Immature natural killer cell (primary cell): ENCODE results near the gene GSTT4. TPM values are rescaled to one million over a fixed set of nuclear protein-coding genes. Genes with fewer than 3 reads are reported as not detected.

Experiments used
- DNase-seq, 3 donors: peaks; one replicate each; pipeline ENCODE4 v3.0.0; 2022; ENCODE audit warnings: mixed read lengths in 1 of 3
- H3K27ac Mint-ChIP-seq, 6 donors: one replicate each; pipeline ENCODE4 v1.8.0; 2020; ENCODE audit warnings: mixed read lengths in 6 of 6, mild to moderate bottlenecking in 5 of 6, inconsistent platforms in 4 of 6, moderate library complexity in 3 of 6
- H3K27me3 Mint-ChIP-seq, 3 donors: one replicate each; pipeline ENCODE4 v1.8.0; 2020 to 2021; ENCODE audit warnings: low read depth in 3 of 3, mild to moderate bottlenecking in 3 of 3, mixed read lengths in 3 of 3, moderate library complexity in 3 of 3, inconsistent platforms in 1 of 3
- H3K36me3 Mint-ChIP-seq, 3 donors: one replicate each; pipeline ENCODE4 v1.8.0; 2020; ENCODE audit warnings: mixed read lengths in 3 of 3, inconsistent platforms in 2 of 3, mild to moderate bottlenecking in 2 of 3
- H3K4me1 Mint-ChIP-seq, 2 donors: one replicate each; pipeline ENCODE4 v1.8.0; 2020; ENCODE audit warnings: inconsistent platforms in 2 of 2, mild to moderate bottlenecking in 2 of 2, mixed read lengths in 2 of 2, moderate library complexity in 1 of 2
- H3K4me3 Mint-ChIP-seq, 5 donors: one replicate each; pipeline ENCODE4 v1.8.0; 2020; ENCODE audit warnings: mild to moderate bottlenecking in 5 of 5, mixed read lengths in 5 of 5, inconsistent platforms in 3 of 5, moderate library complexity in 3 of 5
- H3K9me3 Mint-ChIP-seq, 6 donors: one replicate each; pipeline ENCODE4 v1.8.0; 2020; ENCODE audit warnings: mild to moderate bottlenecking in 6 of 6, mixed read lengths in 6 of 6, inconsistent platforms in 4 of 6, moderate library complexity in 3 of 6
- polyA plus RNA-seq, 3 donors: library from polyadenylated mRNA; unstranded; fragments of 300-500 nt; fragmentation: Illumina TruSeq; gene quantifications; one replicate each; pipeline ENCODE4 v1.2.3, GENCODE V29; 2021

GSTT4 gene
- polyA plus RNA-seq, 3 donors from 2014 or later = not detected

DNA sequence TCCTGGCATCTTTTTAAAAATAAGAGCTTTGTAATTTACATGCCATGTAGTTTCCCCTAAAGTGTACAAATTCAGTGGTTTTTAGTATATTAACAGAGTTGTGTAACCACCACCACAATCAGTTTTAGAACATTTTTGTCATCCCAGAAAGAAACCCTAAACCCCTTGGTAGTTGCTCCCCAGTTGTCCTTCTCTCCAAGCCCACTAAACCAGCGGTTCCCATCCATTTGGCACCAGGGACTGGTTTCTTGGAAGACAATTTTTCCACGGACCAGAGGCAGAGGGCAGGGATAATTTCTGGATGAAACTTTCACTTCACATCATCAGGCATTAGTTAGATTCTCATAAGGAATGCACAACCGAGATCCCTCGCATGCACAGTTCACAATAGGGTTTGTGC is 28.5 kb upstream of the GSTT4 start:
- H3K27me3 Mint-ChIP-seq = no peaks in the 10 kb centered on the region
- H3K4me3 Mint-ChIP-seq = no peak overlapping the region
- peaks cover 3 to 11% of the 10 kb centered on the region in 2 donors for H3K4me1 Mint-ChIP-seq
- no peak for DNase-seq
- peaks cover 8 to 15% (median 12%) of the 10 kb centered on the region in 3 donors for H3K36me3 Mint-ChIP-seq
- H3K27ac Mint-ChIP-seq = peak overlapping the region in 1 of 6 donors; percentile 36
- no peaks in the 10 kb centered on the region for H3K9me3 Mint-ChIP-seq

DNA sequence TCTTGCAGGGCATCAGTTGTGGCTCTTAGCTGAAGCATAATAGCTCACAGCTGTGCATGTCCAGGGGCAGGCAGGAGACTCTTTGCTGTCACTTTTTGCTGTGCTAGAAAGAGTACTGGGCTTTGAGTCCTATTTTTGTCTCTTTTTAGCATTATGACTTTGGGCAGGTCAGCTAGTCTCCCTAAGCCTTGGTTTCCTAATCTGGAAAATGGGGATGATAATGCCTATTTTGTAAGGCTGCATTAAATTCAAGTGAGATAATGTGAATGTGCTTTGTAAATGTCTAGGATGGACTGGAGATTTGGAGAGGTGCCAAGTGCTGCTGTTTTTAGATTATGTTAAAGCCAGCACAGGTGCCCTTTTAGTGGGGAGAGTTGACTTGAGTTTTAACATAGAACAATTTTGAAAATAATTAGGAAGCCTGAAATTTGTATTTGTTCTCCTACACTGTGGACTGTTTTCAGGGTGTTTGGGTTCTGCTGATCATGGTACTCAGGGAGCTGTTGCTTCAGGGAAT is 25.0 kb upstream of the GSTT4 start:
- Mint-ChIP-seq H3K4me1 (peaks cover 9 to 21% of the 10 kb centered on the region in 2 donors), H3K27me3 (no peaks in the 10 kb centered on the region)

DNA sequence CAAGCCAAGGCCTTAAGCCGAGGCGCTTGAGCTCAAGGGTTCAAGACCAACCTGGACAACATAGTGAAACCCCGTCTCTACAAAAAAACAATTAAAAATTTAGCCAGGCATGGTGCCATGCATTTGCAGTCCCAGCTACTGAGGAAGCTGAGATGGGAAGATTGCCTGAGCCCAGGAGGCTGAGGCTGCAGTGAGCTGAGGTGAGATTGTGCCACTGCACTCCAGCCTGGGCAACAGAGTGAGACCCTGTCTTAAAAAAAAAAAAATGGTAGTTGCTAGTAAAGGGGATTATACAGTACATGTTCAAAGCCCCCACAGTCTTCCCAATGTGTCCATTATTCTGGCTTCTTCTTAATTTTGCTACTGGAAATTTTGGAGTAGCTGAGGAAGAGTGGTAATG is 24.1 kb upstream of the GSTT4 start:
- Mint-ChIP-seq H3K9me3 (peaks cover 0 to 1% (median 0%) of the 10 kb centered on the region in 6 donors), H3K27ac (no peak overlapping the region), H3K27me3 (no peaks in the 10 kb centered on the region), H3K36me3 (peaks cover 0 to 2% (median 0%) of the 10 kb centered on the region in 3 donors), H3K4me1 (peaks cover 10 to 20% of the 10 kb centered on the region in 2 donors), H3K4me3 (no peak overlapping the region)
- DNase-seq = no peak

More for the DNA sequence above, 25.0 kb upstream of the GSTT4 start:
- Mint-ChIP-seq H3K9me3 (no peaks in the 10 kb centered on the region), H3K36me3 (no peaks in the 10 kb centered on the region), H3K27ac (peak overlapping the region in 1 of 6 donors; percentile 34), H3K4me3 (no peak overlapping the region)
- no peak for DNase-seq

DNA sequence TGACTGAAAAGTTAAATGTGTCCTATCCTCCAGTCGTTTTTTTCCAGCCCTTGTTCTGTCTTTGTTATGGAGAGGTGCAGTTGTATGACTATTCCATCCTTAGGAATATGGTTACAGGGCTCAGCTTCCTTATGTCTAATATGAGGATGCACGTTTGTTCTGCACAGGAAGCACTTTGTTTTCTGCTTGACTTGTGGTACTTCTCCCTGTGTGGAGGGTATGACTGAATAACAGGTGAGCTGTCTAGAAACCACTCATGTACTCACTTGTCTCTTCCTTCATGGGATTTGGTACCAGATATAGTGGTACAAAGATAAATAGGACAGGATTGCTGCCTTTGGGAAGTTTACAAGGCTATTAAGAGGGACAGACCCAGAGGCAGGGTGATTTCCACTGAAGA is 23.3 kb upstream of the GSTT4 start:
- no peak for DNase-seq
- H3K36me3 Mint-ChIP-seq = peaks cover 0 to 4% (median 0%) of the 10 kb centered on the region in 3 donors
- H3K9me3 Mint-ChIP-seq = peaks cover 0 to 1% (median 0%) of the 10 kb centered on the region in 6 donors
- H3K4me1 Mint-ChIP-seq = peaks cover 11 to 28% of the 10 kb centered on the region in 2 donors
- H3K27me3 Mint-ChIP-seq = no peaks in the 10 kb centered on the region
- no peak overlapping the region for H3K4me3 Mint-ChIP-seq
- H3K27ac Mint-ChIP-seq = no peak overlapping the region

DNA sequence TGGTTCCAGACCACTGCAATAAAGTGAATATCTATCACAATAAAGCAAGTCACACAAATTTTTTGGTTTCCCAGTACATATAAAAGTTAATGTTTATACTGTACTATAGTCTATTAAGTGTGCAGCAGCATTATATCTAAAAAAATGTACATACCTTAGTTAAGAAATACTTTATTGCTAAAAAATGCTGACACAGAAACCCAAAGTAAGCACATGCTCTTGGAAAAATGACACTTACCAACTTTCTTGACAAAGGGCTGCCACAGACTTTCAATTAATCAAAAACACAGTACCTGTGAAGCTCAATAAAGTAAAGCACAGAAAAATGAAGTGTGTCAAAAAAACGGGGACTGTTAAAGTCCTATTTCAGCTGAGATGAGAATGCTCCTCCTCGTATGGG is 22.7 kb upstream of the GSTT4 start:
- no peak overlapping the region for H3K27ac Mint-ChIP-seq
- no peak for DNase-seq
- H3K4me1 Mint-ChIP-seq = peaks cover 14 to 34% of the 10 kb centered on the region in 2 donors
- no peak overlapping the region for H3K4me3 Mint-ChIP-seq
- peaks cover 0 to 1% (median 0%) of the 10 kb centered on the region in 6 donors for H3K9me3 Mint-ChIP-seq
- H3K27me3 Mint-ChIP-seq = no peaks in the 10 kb centered on the region
- peaks cover 0 to 4% (median 0%) of the 10 kb centered on the region in 3 donors for H3K36me3 Mint-ChIP-seq

DNA sequence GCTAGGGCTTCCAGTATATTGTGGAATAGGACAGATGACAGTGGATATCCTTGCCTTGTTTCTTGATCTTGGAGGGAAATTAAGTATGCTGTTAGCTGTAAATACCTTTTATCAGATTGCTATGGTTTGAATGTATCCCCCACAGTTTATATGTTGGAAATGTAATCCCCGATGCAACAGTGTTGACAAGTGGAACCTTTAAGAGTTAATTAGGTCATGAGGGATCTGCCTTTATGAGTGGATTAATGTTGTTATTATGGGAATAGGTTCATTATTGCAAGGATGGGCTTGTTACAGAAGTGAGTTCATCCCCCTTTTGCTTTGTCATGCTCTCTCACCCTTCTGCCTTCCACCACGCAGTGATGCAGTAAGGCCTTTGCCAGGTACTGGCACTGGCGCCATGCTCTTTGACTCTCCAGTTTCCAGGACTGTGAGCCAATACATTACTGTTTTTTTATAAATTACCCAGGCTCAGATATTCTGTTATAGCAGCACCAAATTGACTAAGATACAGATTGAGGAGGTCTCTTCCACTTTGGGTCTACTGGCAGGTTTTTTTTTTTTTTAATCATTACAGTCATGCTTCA is 22.2 kb upstream of the GSTT4 start:
- DNase-seq = no peak
- Mint-ChIP-seq H3K36me3 (peaks cover 0 to 4% (median 0%) of the 10 kb centered on the region in 3 donors), H3K9me3 (peaks cover 0 to 1% (median 0%) of the 10 kb centered on the region in 6 donors), H3K27ac (no peak overlapping the region), H3K4me1 (peaks cover 14 to 39% of the 10 kb centered on the region in 2 donors), H3K27me3 (no peaks in the 10 kb centered on the region), H3K4me3 (no peak overlapping the region)

DNA sequence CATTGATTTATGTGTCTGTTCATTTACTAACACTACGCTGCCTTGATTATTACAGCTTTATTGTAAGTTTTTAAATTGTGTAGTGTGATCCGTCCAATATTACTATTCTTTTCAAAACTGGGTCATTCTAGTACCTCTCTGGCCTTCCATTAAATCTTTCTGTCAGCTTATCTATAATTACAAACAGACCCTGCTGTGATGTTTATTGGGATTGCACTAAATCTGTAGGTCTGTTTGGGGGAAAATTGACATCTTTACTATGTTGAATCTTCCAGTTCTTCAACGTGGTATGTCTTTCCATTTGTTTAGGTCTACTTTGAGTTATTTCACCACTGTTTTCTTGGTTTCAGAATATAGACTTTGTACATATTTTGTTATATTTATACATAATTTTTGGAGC is 21.5 kb upstream of the GSTT4 start:
- peaks cover 0 to 1% (median 0%) of the 10 kb centered on the region in 6 donors for H3K9me3 Mint-ChIP-seq
- H3K27me3 Mint-ChIP-seq = no peaks in the 10 kb centered on the region
- DNase-seq = no peak
- peaks cover 0 to 4% (median 0%) of the 10 kb centered on the region in 3 donors for H3K36me3 Mint-ChIP-seq
- no peak overlapping the region for H3K27ac Mint-ChIP-seq
- peaks cover 14 to 43% of the 10 kb centered on the region in 2 donors for H3K4me1 Mint-ChIP-seq
- no peak overlapping the region for H3K4me3 Mint-ChIP-seq

DNA sequence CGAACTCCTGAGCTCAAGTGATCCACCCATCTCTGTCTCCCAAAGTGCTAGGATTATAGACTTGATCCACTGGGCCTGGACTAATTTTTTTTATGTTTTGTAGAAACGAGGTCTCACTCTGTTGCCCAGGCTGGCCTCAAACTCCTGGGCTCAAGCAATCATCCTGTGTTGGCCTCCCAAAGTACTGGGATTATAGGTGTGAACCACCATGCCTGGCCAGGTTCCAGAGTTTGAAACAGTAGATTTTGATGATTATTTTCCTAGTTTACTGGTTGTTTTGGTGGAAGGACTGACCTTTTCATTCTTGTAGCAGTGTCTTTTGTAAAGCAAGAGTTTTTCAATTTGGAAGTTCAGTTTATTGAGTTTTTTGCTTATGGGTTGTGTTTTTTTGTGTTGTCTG is 20.8 kb upstream of the GSTT4 start:
- peaks cover 0 to 4% (median 0%) of the 10 kb centered on the region in 3 donors for H3K36me3 Mint-ChIP-seq
- no peak for DNase-seq
- H3K27me3 Mint-ChIP-seq = no peaks in the 10 kb centered on the region
- H3K4me3 Mint-ChIP-seq = no peak overlapping the region
- H3K9me3 Mint-ChIP-seq = peaks cover 0 to 1% (median 0%) of the 10 kb centered on the region in 6 donors
- no peak overlapping the region for H3K27ac Mint-ChIP-seq
- peaks cover 14 to 43% of the 10 kb centered on the region in 2 donors for H3K4me1 Mint-ChIP-seq

DNA sequence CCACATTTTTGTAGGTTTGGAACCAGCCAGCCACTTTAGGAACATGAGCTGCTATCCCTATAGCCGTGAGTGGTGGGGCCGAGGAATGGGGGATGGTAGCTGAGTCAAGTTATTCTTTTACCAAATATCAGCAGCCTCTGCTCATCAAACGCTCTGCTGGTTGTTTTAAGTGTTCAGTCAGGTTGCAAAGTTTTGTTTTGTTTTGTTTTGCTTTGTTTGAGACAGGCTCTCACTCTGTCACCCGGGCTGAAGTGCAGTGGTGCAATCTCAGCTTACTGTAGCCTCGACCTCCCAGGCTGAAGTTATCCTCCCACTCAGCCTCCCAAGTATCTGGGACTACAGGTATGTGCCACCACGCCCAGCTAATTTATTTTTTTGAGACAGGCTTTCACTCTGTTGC is 20.2 kb upstream of the GSTT4 start:
- peaks cover 0 to 4% (median 0%) of the 10 kb centered on the region in 3 donors for H3K36me3 Mint-ChIP-seq
- H3K4me1 Mint-ChIP-seq = peaks cover 14 to 43% of the 10 kb centered on the region in 2 donors
- no peak overlapping the region for H3K27ac Mint-ChIP-seq
- DNase-seq = no peak
- no peak overlapping the region for H3K4me3 Mint-ChIP-seq
- H3K27me3 Mint-ChIP-seq = no peaks in the 10 kb centered on the region
- peaks cover 0 to 1% (median 0%) of the 10 kb centered on the region in 6 donors for H3K9me3 Mint-ChIP-seq

DNA sequence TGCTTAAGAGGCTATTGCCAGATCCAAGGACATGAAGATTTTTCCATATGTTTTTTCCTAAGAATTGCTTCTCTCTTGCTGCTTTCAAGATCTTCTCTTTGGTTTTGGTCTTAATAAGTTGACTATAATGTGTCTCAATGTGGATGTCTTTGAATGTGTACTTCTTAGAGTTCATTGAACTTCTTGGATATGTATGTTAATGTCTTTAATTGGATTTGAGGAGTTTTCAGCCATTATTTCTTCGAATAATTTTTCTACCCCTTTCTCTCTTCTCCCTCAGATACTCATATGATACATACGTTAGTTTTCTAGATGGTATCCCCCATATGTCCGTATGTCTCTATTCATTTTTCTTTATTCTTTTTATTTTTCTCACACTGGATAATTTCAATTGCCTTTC is 19.1 kb upstream of the GSTT4 start:
- Mint-ChIP-seq H3K36me3 (peaks cover 0 to 4% (median 0%) of the 10 kb centered on the region in 3 donors), H3K9me3 (peaks cover 0 to 1% (median 0%) of the 10 kb centered on the region in 6 donors), H3K27me3 (no peaks in the 10 kb centered on the region), H3K4me1 (peaks cover 12 to 43% of the 10 kb centered on the region in 2 donors), H3K27ac (no peak overlapping the region), H3K4me3 (no peak overlapping the region)
- DNase-seq = no peak

DNA sequence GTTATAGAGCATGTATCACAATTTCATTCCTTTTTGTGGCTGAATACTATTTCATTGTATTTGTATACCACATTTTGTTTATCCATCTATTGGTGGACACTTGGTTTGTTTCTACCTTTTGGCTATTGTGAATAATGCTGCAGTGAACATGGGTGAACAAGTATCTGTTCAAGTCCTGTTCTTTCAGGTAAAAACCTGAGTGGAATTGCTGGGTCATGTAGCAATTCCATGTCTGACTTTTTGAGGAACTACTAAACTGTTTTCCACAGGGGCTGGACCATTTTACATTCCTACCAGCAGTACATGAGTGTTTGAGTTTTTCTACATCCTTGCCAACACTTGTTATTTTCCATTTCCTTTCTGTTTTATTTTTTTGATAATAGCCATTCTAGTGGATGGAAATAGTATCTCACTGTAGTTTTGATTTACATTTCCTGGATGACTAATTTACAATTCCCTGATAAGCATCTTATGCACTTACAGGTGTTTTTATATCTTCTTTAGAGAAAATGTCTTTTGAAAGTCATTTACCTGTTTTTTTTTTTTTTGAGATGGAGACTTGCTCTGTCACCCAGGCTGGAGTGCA is 18.0 kb upstream of the GSTT4 start:
- H3K27ac Mint-ChIP-seq = no peak overlapping the region

DNA sequence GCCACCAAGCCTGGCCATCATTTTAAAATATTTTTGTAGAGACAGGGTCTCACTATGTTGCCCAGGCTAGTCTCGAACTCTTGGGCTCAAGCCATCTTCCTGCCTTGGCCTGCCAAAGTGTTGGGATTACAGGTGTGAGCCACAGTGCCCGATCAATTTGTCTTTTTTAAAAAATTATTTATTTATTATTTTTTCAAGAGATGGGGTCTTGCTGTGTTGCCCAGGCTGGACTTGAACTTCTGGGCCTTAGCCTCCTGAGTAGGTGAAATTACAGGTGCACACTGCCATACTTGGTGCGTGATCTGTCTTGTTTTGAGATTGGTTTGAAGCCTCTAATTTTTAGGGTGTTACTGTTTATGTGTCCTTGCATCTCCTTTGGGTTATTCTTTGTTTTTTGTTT is 16.1 kb upstream of the GSTT4 start:
- H3K27ac Mint-ChIP-seq = no peak overlapping the region
- peaks cover 0 to 1% (median 0%) of the 10 kb centered on the region in 6 donors for H3K9me3 Mint-ChIP-seq
- DNase-seq = no peak
- peaks cover 12 to 39% of the 10 kb centered on the region in 2 donors for H3K4me1 Mint-ChIP-seq
- peaks cover 4 to 8% (median 4%) of the 10 kb centered on the region in 3 donors for H3K36me3 Mint-ChIP-seq
- H3K4me3 Mint-ChIP-seq = no peak overlapping the region
- no peaks in the 10 kb centered on the region for H3K27me3 Mint-ChIP-seq

More for the DNA sequence above, 18.0 kb upstream of the GSTT4 start:
- H3K36me3 Mint-ChIP-seq = peaks cover 0 to 4% (median 0%) of the 10 kb centered on the region in 3 donors
- DNase-seq = no peak
- H3K4me1 Mint-ChIP-seq = peaks cover 15 to 43% of the 10 kb centered on the region in 2 donors
- H3K4me3 Mint-ChIP-seq = no peak overlapping the region
- peaks cover 0 to 1% (median 0%) of the 10 kb centered on the region in 6 donors for H3K9me3 Mint-ChIP-seq
- no peaks in the 10 kb centered on the region for H3K27me3 Mint-ChIP-seq

DNA sequence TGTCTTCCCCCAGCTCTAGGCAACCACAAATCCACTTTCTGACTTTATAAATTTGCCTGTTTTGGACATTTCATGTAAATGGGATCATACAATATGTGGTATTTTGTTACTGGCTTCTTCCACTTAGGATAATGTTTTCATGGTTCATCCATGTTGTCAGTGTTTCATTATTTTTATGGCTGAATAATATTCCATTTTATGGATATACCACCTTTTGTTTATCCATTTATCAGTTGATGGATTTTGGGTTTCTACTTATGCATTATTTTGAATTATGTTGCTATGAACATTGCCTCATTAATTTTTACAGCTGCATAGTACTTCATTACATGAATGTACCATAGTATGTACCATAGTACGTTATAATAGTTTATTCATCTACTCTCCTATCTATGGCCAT is 10.9 kb upstream of the GSTT4 start:
- DNase-seq = no peak
- H3K4me1 Mint-ChIP-seq = peaks cover 25 to 45% of the 10 kb centered on the region in 2 donors
- H3K36me3 Mint-ChIP-seq = peaks cover 4 to 8% (median 7%) of the 10 kb centered on the region in 3 donors
- peaks cover 3 to 6% (median 4%) of the 10 kb centered on the region in 3 donors for H3K27me3 Mint-ChIP-seq
- no peak overlapping the region for H3K4me3 Mint-ChIP-seq
- no peaks in the 10 kb centered on the region for H3K9me3 Mint-ChIP-seq
- H3K27ac Mint-ChIP-seq = no peak overlapping the region

DNA sequence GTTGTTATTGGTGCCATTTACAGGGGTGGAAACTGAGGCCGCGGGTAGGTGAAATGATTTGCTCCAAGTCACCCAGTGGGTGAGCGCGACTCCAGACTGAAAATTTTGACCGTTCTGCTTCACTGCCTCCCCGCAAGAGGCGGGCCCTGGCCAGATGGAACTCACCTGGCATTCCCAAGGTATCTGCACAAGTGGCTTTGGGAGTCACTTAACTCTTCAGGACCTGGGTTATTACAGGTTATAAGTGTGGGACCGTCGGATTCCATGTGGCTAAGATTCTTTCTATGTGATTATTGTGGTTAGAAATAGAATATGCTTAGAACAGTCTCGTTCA is 6.4 kb upstream of the GSTT4 start:
- peak overlapping the region; percentile 93 to 96 (median 95) for H3K4me3 Mint-ChIP-seq
- H3K4me1 Mint-ChIP-seq = peaks cover 32 to 51% of the 10 kb centered on the region in 2 donors
- peaks cover 0 to 4% (median 3%) of the 10 kb centered on the region in 3 donors for H3K36me3 Mint-ChIP-seq
- peak overlapping the region; percentile 90 to 97 (median 96) for H3K27ac Mint-ChIP-seq
- no peak for DNase-seq
- H3K27me3 Mint-ChIP-seq = peaks cover 9 to 15% (median 14%) of the 10 kb centered on the region in 3 donors
- no peaks in the 10 kb centered on the region for H3K9me3 Mint-ChIP-seq
